ENCODE measurements around the gene STAB2. TPM values are rescaled to one million over a fixed set of nuclear protein-coding genes. Genes with fewer than 3 reads are reported as not detected.

STAB2 gene
- polyA plus RNA-seq, 3 donors = not detected

DNA sequence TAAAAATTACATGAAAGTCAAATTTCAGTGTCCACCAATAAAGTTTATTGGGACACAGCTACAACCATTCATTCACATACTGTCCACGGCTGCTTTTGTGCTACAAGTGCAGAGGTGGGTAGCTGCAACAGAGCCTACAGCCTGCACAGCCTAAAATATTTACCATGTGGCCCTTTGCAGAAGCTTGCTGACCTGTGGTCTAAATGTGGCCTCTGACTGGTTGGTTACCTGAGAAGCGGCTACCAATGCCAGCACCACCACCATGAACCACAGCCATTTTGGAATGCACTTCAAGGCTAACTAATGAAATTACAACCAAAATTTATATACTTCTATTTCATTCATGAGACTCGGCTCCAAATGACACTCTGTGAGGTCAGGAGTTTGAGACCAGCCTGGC lies 195.3 kb downstream of the STAB2 start:
- Histone ChIP-seq H3K4me1 (ENCODE audit: control insufficient read depth in 1 of 2, insufficient read depth in 2 of 2, low read length in 2 of 2) (no peaks in the 10 kb centered on the region), H3K9ac (ENCODE audit: insufficient read depth, low read length, poor library complexity, severe bottlenecking) (no peak overlapping the region), H3K27ac (ENCODE audit: low read depth in 1 of 2, low read length in 2 of 2) (no peak overlapping the region), H3K4me2 (replicated peaks; ENCODE audit: extremely low read depth, low read length, poor library complexity, severe bottlenecking) (no peak overlapping the region), H4K20me1 (ENCODE audit: insufficient read depth, low read length) (no peaks in the 10 kb centered on the region), H3K79me2 (ENCODE audit: insufficient read depth, low read length) (no peaks in the 10 kb centered on the region), H3K27me3 (ENCODE audit: control insufficient read depth in 2 of 2, insufficient read depth in 2 of 2, low read length in 2 of 2) (no peaks in the 10 kb centered on the region), H3K9me3 (replicated peaks in 1 of 2; ENCODE audit: control insufficient read depth in 1 of 2, insufficient read depth in 1 of 2, low read length in 2 of 2) (no peaks in the 10 kb centered on the region), H3K4me3 (replicated peaks in 1 of 3; ENCODE audit: low read depth in 2 of 3, low read length in 3 of 3) (no peak overlapping the region), H2AFZ (ENCODE audit: insufficient read depth, low read depth, low read length, poor library complexity, severe bottlenecking) (no peak overlapping the region), H3K36me3 (replicated peaks in 1 of 2; ENCODE audit: control insufficient read depth in 1 of 2, insufficient read depth in 2 of 2, low read length in 2 of 2) (peaks cover 27 to 68% of the 10 kb centered on the region in 2 donors)
- no peaks in the 10 kb centered on the region for H3K4me1 Mint-ChIP-seq
- peaks cover 0 to 4% (median 0%) of the 10 kb centered on the region in 7 donors for H3K9me3 Mint-ChIP-seq
- no peak for DNase-seq
- H3K36me3 Mint-ChIP-seq = peaks cover 42 to 77% of the 10 kb centered on the region in 2 donors
- no peak overlapping the region for H3K27ac Mint-ChIP-seq
- TF ChIP-seq, protein P1, sequence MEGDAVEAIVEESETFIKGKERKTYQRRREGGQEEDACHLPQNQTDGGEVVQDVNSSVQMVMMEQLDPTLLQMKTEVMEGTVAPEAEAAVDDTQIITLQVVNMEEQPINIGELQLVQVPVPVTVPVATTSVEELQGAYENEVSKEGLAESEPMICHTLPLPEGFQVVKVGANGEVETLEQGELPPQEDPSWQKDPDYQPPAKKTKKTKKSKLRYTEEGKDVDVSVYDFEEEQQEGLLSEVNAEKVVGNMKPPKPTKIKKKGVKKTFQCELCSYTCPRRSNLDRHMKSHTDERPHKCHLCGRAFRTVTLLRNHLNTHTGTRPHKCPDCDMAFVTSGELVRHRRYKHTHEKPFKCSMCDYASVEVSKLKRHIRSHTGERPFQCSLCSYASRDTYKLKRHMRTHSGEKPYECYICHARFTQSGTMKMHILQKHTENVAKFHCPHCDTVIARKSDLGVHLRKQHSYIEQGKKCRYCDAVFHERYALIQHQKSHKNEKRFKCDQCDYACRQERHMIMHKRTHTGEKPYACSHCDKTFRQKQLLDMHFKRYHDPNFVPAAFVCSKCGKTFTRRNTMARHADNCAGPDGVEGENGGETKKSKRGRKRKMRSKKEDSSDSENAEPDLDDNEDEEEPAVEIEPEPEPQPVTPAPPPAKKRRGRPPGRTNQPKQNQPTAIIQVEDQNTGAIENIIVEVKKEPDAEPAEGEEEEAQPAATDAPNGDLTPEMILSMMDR (IDR thresholded peaks at IDR 0.05) = no peak
- intact Hi-C loops (cut with micrococcal nuclease) = no loop called here
- WGBS (ENCODE audit: insufficient coverage) = 100% methylated on average over 2 of the region's 3 CpGs
- H3K27me3 Mint-ChIP-seq (ENCODE audit: low read depth in 3 of 3) = peaks cover 0 to 1% (median 0%) of the 10 kb centered on the region in 3 donors
- H3K4me3 Mint-ChIP-seq = no peak overlapping the region

DNA sequence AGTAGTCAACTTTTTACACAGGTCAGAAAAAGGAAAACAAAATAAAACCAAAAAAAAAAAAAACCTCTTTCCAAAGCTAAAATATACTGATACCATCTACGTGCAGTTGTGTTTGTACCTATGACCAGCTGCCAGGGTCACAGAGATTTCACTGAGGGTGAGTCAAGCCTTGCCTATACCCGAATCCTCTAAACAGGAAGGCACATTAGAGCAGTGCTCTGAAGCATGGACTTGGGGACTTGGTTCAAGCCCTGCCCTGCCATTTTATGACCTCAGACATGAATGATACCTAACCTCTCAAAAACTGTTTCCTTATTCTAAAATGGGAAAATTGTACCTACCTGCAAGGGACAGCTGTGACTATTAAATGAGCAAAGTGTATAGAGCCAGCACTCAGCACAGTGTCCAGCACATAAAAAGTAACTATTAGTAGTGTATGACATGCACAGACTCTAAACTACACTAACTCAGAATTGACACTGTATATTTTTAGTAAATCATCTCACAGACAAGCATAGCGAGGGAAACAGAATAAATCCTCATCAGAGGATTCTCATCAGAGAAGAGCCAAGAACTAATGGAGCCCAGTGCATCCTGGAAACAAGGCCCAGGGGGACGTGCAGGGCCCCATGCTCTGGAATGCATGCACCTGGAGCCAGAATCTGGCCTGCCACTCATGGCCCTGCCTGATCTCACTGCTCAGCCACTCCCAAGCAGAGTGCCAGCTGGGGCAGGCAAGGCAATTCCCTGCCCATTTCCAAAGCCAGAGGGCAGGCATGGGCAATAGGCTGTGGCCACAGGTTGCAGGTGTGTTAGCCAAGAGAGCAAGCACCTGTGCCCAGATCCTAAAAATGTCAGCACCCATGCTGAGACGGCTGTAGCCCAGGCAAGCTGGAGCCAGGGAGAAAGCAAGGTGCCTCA lies 196.9 kb downstream of the STAB2 start:
- H3K9me3 ChIP-seq (replicated peaks in 1 of 2; ENCODE audit: control insufficient read depth in 1 of 2, insufficient read depth in 1 of 2, low read length in 2 of 2) = no peaks in the 10 kb centered on the region
- Mint-ChIP-seq H3K27ac (no peak overlapping the region), H3K36me3 (peaks cover 33 to 65% of the 10 kb centered on the region in 2 donors), H3K4me3 (no peak overlapping the region), H3K9me3 (peaks cover 0 to 4% (median 0%) of the 10 kb centered on the region in 7 donors), H3K27me3 (ENCODE audit: low read depth in 3 of 3) (peaks cover 0 to 1% (median 0%) of the 10 kb centered on the region in 3 donors), H3K4me1 (no peaks in the 10 kb centered on the region)
- no peaks in the 10 kb centered on the region for H4K20me1 ChIP-seq (ENCODE audit: insufficient read depth, low read length)
- no peaks in the 10 kb centered on the region for H3K79me2 ChIP-seq (ENCODE audit: insufficient read depth, low read length)
- intact Hi-C loops (cut with micrococcal nuclease) = no loop called here
- no peak overlapping the region for H2AFZ ChIP-seq (ENCODE audit: insufficient read depth, low read depth, low read length, poor library complexity, severe bottlenecking)
- no peak overlapping the region for H3K9ac ChIP-seq (ENCODE audit: insufficient read depth, low read length, poor library complexity, severe bottlenecking)
- H3K4me3 ChIP-seq (replicated peaks in 1 of 3; ENCODE audit: low read depth in 2 of 3, low read length in 3 of 3) = no peak overlapping the region
- TF ChIP-seq, protein P1 (IDR thresholded peaks at IDR 0.05) = no peak
- H3K36me3 ChIP-seq (replicated peaks in 1 of 2; ENCODE audit: control insufficient read depth in 1 of 2, insufficient read depth in 2 of 2, low read length in 2 of 2) = peaks cover 24 to 63% of the 10 kb centered on the region in 2 donors
- peak overlapping the region in 1 of 2 donors; percentile 20 for H3K27ac ChIP-seq (ENCODE audit: low read depth in 1 of 2, low read length in 2 of 2)
- WGBS (ENCODE audit: insufficient coverage) = 97% methylated on average over 5 of the region's 5 CpGs
- no peak for DNase-seq
- no peaks in the 10 kb centered on the region for H3K4me1 ChIP-seq (ENCODE audit: control insufficient read depth in 1 of 2, insufficient read depth in 2 of 2, low read length in 2 of 2)
- no peak overlapping the region for H3K4me2 ChIP-seq (replicated peaks; ENCODE audit: extremely low read depth, low read length, poor library complexity, severe bottlenecking)
- no peaks in the 10 kb centered on the region for H3K27me3 ChIP-seq (ENCODE audit: control insufficient read depth in 2 of 2, insufficient read depth in 2 of 2, low read length in 2 of 2)

All from CD14-positive monocyte (primary cell).